Tibial artery (tissue), 4 donors: ENCODE measurements around the gene LBH.

ENCODE experiments used
- DNase-seq, 2 donors: peaks; one replicate each; pipeline ENCODE4 v3.0.0-alpha.2; 2019
- H3K27ac ChIP-seq, 2 donors: fragments of 200-600 bp; sonication (generic) in 1 of 2; 1 replicate in 1 of 2; 2 replicates in 1 of 2; pipeline ENCODE4 v1.5.1; 2018 to 2019; ENCODE audit warnings: mild to moderate bottlenecking in 1 of 2
- H3K27me3 ChIP-seq, 2 donors: fragments of 200-600 bp; sonication (generic) in 1 of 2; one replicate each; pipeline versions ENCODE4 v1.5.1 to v1.6.0; 2016 to 2019
- H3K36me3 ChIP-seq, 3 donors: fragments of 200-600 bp; sonication (generic) in 2 of 3; one replicate each; pipeline ENCODE4 v1.5.1; 2016 to 2019; ENCODE audit warnings: mild to moderate bottlenecking in 2 of 3
- H3K4me1 ChIP-seq, 4 donors: fragments of 200-600 bp; sonication (generic) in 2 of 4; 1 replicate in 3 of 4; 2 replicates in 1 of 4; pipeline ENCODE4 v1.5.1; 2016 to 2019
- H3K4me3 ChIP-seq, 2 donors: fragments of 200-600 bp; sonication (generic) in 1 of 2; 1 replicate in 1 of 2; 2 replicates in 1 of 2; pipeline ENCODE4 v1.5.1; 2018 to 2019; ENCODE audit warnings: mild to moderate bottlenecking in 2 of 2
- H3K9me3 ChIP-seq, 3 donors: fragments of 200-600 bp; sonication (generic) in 1 of 3; one replicate each; pipeline ENCODE4 v1.5.1; 2016 to 2019
- CTCF ChIP-seq, 2 experiments: fragments of 200-600 bp in 1 of 2; fragments of 450-650 bp in 1 of 2; IDR thresholded peaks; one replicate each; pipeline ENCODE4 v1.5.1; 2017 to 2019; ENCODE audit warnings: antibody characterized with exemption in 2 of 2, mild to moderate bottlenecking in 1 of 2, moderate library complexity in 1 of 2
- intact Hi-C: fragments of 100-400 bp; cut with DNase I; formaldehyde crosslinking; loops from one replicate; pipeline ENCODE4 v1.15.0; 2023; ENCODE audit warnings: low total_unique reads

Gene LBH

DNA sequence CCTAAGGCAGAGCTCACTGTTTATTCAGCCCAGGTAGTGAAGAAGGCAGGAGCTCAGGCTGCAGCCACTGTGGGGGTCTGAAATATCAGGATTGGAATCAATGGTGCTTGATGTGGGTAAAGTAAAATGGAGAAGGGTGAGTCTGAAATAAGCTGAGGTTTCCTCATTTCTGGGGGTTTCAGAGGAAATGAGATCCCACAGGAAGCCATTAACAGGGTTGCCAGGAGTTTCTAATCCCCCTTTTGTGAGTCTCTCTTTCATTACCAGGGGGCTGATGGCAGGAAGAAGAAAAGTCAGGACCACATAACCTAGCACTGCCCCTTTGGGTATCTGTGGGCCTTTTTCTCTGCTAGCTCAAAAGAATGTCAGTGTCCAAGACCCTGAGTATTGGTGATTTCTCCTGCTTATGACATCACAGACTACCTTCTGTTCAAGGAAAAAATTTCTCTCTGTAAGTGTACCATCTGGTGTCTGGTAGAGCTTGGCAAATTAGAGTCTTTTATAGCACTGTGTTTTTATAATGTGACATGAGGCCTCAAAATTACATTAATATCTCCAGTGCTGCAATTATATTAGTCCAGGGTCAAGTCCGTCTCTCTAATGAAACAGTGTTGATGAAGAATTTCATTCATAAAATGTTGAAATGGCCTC, 56.0 kb downstream of the LBH start:
- Histone ChIP-seq H3K4me3 (no peak overlapping the region), H3K4me1 (no peaks in the 10 kb centered on the region), H3K36me3 (no peaks in the 10 kb centered on the region), H3K27me3 (no peaks in the 10 kb centered on the region), H3K9me3 (no peaks in the 10 kb centered on the region), H3K27ac (no peak overlapping the region)
- peak in 1 of 2 donors; percentile 5 for DNase-seq
- TF ChIP-seq CTCF (IDR thresholded peaks at IDR 0.05): no peak
- intact Hi-C loops: no loop called here

- no peak for DNase-seq
- no peak overlapping the region for H3K4me3 ChIP-seq
- intact Hi-C loops: no loop called here
Observed at GRCh38 chr2:30287857-30288513, 56.7 kb downstream of the LBH start.

DNA sequence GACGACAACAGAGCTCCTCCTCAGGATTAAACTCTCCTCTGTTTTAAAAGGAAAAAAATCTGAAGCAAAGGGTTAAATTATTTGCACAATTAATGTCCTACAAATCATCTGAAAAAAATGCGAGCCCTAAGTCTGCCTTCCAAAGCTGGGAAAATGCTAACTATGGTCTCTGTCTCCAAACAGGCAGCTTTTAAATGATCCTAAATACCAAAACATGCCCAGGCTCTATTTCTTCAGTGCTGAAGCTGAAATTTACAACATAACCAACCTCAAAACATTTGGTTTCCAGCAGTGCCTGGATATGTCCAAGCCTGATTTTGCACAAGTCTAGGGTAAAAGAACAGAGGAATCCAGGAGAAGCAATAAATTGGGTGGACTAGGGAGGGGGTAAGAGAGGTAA, 57.2 kb downstream of the LBH start:
- intact Hi-C loops: no loop called here
- TF ChIP-seq CTCF (IDR thresholded peaks at IDR 0.05): no peak
- no peaks in the 10 kb centered on the region for H3K36me3 ChIP-seq

More at GRCh38 chr2:30287857-30288513, 56.7 kb downstream of the LBH start:
- peaks cover 0 to under 1% (median 0%) of the 10 kb centered on the region in 4 donors for H3K4me1 ChIP-seq
- TF ChIP-seq CTCF (IDR thresholded peaks at IDR 0.05): no peak
- no peaks in the 10 kb centered on the region for H3K27me3 ChIP-seq
- H3K36me3 ChIP-seq: no peaks in the 10 kb centered on the region
- H3K9me3 ChIP-seq: no peaks in the 10 kb centered on the region
- no peak overlapping the region for H3K27ac ChIP-seq

DNA sequence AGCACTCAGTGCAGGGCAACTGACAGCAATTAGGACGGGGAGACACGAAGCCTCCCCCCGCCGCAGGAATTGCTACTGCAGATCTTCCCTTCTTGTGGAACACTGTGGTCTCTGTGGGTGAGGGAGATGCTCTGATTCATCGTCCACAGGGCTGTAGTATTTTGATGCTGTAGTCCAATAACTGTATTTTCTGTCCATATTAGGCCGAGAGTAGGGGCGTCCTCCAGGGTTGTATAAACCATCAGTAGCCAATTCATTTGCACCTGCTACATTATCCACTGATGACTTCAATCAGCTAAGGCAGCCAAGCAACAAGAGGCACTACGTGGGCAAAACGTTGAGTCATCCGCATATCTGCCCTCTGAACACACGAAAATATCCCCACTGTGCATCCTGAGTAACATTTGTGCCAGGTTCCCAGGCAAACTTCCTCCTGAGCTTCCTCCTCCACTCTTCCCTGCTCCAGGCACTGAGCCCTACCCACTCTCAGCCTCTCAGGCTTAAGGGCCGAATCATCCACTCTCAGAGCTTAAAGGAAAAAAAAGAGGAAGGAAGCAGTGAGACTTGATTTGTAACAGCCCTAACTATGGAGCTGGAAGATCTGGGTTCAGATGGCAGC, 62.1 kb downstream of the LBH start:
- Histone ChIP-seq H3K36me3 (no peaks in the 10 kb centered on the region), H3K9me3 (no peaks in the 10 kb centered on the region), H3K4me3 (no peak overlapping the region), H3K4me1 (peaks cover 0 to 7% (median 1%) of the 10 kb centered on the region in 4 donors), H3K27ac (no peak overlapping the region), H3K27me3 (no peaks in the 10 kb centered on the region)
- no peak for TF ChIP-seq CTCF (IDR thresholded peaks at IDR 0.05)
- intact Hi-C loops: no loop called here
- peak in 1 of 2 donors; percentile 37 for DNase-seq

More for the DNA sequence above, 57.2 kb downstream of the LBH start:
- H3K4me1 ChIP-seq: peaks cover 0 to 6% (median 1%) of the 10 kb centered on the region in 4 donors
- no peaks in the 10 kb centered on the region for H3K27me3 ChIP-seq
- DNase-seq: no peak
- H3K27ac ChIP-seq: no peak overlapping the region
- no peaks in the 10 kb centered on the region for H3K9me3 ChIP-seq
- H3K4me3 ChIP-seq: no peak overlapping the region

GRCh38 chr2:30294133-30294532, 62.8 kb downstream of the LBH start:
- peak in 1 of 2 donors; percentile 4 for DNase-seq
- Histone ChIP-seq H3K4me1 (peaks cover 0 to 7% (median 1%) of the 10 kb centered on the region in 4 donors), H3K36me3 (no peaks in the 10 kb centered on the region), H3K9me3 (no peaks in the 10 kb centered on the region), H3K4me3 (no peak overlapping the region), H3K27me3 (no peaks in the 10 kb centered on the region), H3K27ac (no peak overlapping the region)
- TF ChIP-seq CTCF (IDR thresholded peaks at IDR 0.05): no peak
- intact Hi-C loops: no loop called here
